Measurements from ENCODE around the gene ANO3.
"Not testable (repeated sequence)": the region's sequence is repeated elsewhere in the genome, so short reads cannot be mapped to it uniquely, and the experiment has no call there.

The ANO3 gene

GRCh38 chr11:26331911-26332571, at the start of gene ANO3:
Gene ANO3 (plus strand): TSS chr11:26332130. CDS start chr11:26332276, 146 bp downstream.
- TF ChIP-seq CTCF (IDR thresholded peaks at IDR 0.05; ENCODE audit: extremely low read depth, missing control alignments), result peak; percentile 8
- peak; percentile 49 for DNase-seq (ENCODE audit: low spot score)

GRCh38 chr11:26283852-26284408, 48.0 kb upstream of the ANO3 start:
- TF ChIP-seq CTCF (IDR thresholded peaks at IDR 0.05; ENCODE audit: extremely low read depth, missing control alignments), result no peak
- no peak for DNase-seq (ENCODE audit: low spot score)

GRCh38 chr11:26285608-26286007, 46.3 kb upstream of the ANO3 start:
- no peak for TF ChIP-seq CTCF (IDR thresholded peaks at IDR 0.05; ENCODE audit: extremely low read depth, missing control alignments)
- no peak for DNase-seq (ENCODE audit: low spot score)

- TF ChIP-seq CTCF (IDR thresholded peaks at IDR 0.05; ENCODE audit: extremely low read depth, missing control alignments), result peak; percentile 4
- DNase-seq (ENCODE audit: low spot score), result no peak
These were observed 45.4 kb upstream of the ANO3 start for GRCh38 chr11:26286472-26287066.

- no peak for DNase-seq (ENCODE audit: low spot score)
- no peak for TF ChIP-seq CTCF (IDR thresholded peaks at IDR 0.05; ENCODE audit: extremely low read depth, missing control alignments)
These were observed 44.8 kb upstream of the ANO3 start for GRCh38 chr11:26287067-26287518.

GRCh38 chr11:26297189-26297975, 34.5 kb upstream of the ANO3 start:
- DNase-seq (ENCODE audit: low spot score), result peak; percentile 29
- peak; percentile 20 for TF ChIP-seq CTCF (IDR thresholded peaks at IDR 0.05; ENCODE audit: extremely low read depth, missing control alignments)

DNA sequence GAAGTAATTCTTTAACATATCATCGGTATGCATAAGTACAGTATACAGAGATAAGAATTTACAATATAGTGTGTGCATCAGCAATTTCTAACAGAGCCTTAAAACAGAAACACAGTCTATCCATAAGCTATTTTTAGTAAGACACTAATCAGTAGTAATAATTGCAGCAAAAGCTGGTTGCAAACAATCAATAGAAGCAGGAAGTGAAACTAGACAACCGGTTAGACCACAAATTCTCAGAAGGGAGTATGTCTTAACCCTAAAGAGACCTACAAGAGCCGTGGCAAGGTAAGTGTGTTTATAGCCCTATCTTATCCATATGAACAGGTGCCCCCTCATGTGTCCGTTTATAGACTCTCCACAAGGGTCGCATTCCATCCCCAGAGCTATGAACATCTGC, 15.6 kb upstream of the ANO3 start:
- DNase-seq (ENCODE audit: low spot score), result not testable (repeated sequence)

Measured in GM20000 (cell line).